Measurements from ENCODE around the gene TJP1. TPM values are rescaled to one million over a fixed set of nuclear protein-coding genes. Genes with fewer than 3 reads are reported as not detected.

TJP1 gene
- total and polyA plus RNA-seq, 2 of the 8 experiments (the other 6 are each of a cell fraction or from before 2014, with no cell fraction given): 46.3 to 138 TPM

- H3K4ac ChIP-seq (replicated peaks; ENCODE audit: insufficient read length, low read depth, low read length): peak overlapping the region; percentile 74
- H2AFZ ChIP-seq (ENCODE audit: low read length): no peak overlapping the region
- CTCF ChIA-PET (ENCODE audit: partially characterized antibody): interaction anchor here (5.4 kb wide), 1 partner anchor 81 kb away, joined by 17 read pairs; no protein-coding TSS in a partner anchor
- no peak overlapping the region for H2AK5ac ChIP-seq (ENCODE audit: low read depth, low read length)
- peaks cover 0 to 4% (median 1%) of the 10 kb centered on the region in 4 experiments; a peak in 2 of 7 replicates for H3K4me1 ChIP-seq (replicated peaks in 1 of 4; ENCODE audit: control insufficient read depth in 3 of 4, insufficient read depth in 4 of 4, low read length in 3 of 4)
- no peak overlapping the region for H3K23ac ChIP-seq (ENCODE audit: insufficient read length)
- no peak overlapping the region for H3K56ac ChIP-seq (replicated peaks; ENCODE audit: insufficient read length, low read depth, low read length)
- no peaks in the 10 kb centered on the region for H3K27me3 ChIP-seq (replicated peaks in 1 of 4; ENCODE audit: control insufficient read depth in 3 of 4, extremely low read depth in 1 of 4, insufficient read depth in 3 of 4, low read length in 3 of 4)
- POLR2A ChIA-PET (ENCODE audit: partially characterized antibody): no interaction called here
- no peak overlapping the region for H2BK15ac ChIP-seq (ENCODE audit: low read length)
- H4K8ac ChIP-seq (ENCODE audit: extremely low read depth, insufficient read depth, low read length): no peak overlapping the region
- H3K4me2 ChIP-seq (ENCODE audit: insufficient read depth in 1 of 2, low read depth in 2 of 2, low read length in 2 of 2): no peak overlapping the region
- TF ChIP-seq CBX8 (IDR thresholded peaks at IDR 0.05; ENCODE audit: borderline replicate concordance, low read depth, low read length): no peak
- TF ChIP-seq SP2 (IDR thresholded peaks at IDR 0.05; ENCODE audit: low read length): no peak
- no peak for TF ChIP-seq SIX5 (IDR thresholded peaks at IDR 0.05; ENCODE audit: low read depth, low read length)
- TF ChIP-seq FOSL1 (IDR thresholded peaks at IDR 0.05; ENCODE audit: insufficient read depth, low read depth, low read length): no peak
- no peak for TF ChIP-seq RBBP5 (IDR thresholded peaks at IDR 0.05; ENCODE audit: borderline replicate concordance, low read depth, low read length)
- TF ChIP-seq PHF8 (conservative IDR thresholded peaks at IDR 0.05; ENCODE audit: low read depth, low read length): no peak
- TF ChIP-seq BCL11A (IDR thresholded peaks at IDR 0.05; ENCODE audit: low read depth in 2 of 2, low read length in 2 of 2): no peak
- TF ChIP-seq POLR2A (IDR thresholded peaks at IDR 0.05; ENCODE audit: control extremely low read depth in 1 of 2, low read depth in 2 of 2, low read length in 2 of 2): no peak
- H3K4me3 ChIP-seq (ENCODE audit: extremely low read depth in 1 of 4, insufficient read depth in 2 of 4, low read depth in 3 of 4, low read length in 4 of 4): no peak overlapping the region
- no peak for FAIRE-seq
- H3K36me3 ChIP-seq (ENCODE audit: control insufficient read depth in 2 of 4, insufficient read depth in 4 of 4, low read length in 3 of 4): no peaks in the 10 kb centered on the region
- H4K91ac ChIP-seq (replicated peaks; ENCODE audit: insufficient read length, low read length): peak overlapping the region; percentile 31
- H2BK20ac ChIP-seq (ENCODE audit: low read length): peak overlapping the region; percentile 82; the same call in 1 of the 2 replicates
- H4K5ac ChIP-seq (ENCODE audit: insufficient read length, low read depth, low read length): no peak overlapping the region
- no peak overlapping the region for H2BK5ac ChIP-seq (ENCODE audit: low read depth, low read length)
- 88% methylated on average over 5 of the region's 5 CpGs; no CpG with 5 or more reads in 1 of the 2 experiments for WGBS, 2 experiments (ENCODE audit: extremely low coverage in 1 of 2, insufficient coverage in 1 of 2, insufficient read length in 1 of 2, insufficient replicate concordance in 2 of 2, low coverage in 1 of 2, low lambda C conversion rate in 2 of 2, missing lambda C conversion rate in 1 of 2)
- peak overlapping the region; percentile 23 for H2BK120ac ChIP-seq (replicated peaks; ENCODE audit: low read depth, low read length)
- no peaks in the 10 kb centered on the region; the same call in 1 of the 2 replicates for H3K23me2 ChIP-seq (ENCODE audit: low read depth, low read length)
- H3K79me1 ChIP-seq (ENCODE audit: low read depth, low read length): no peaks in the 10 kb centered on the region
- no peak overlapping the region for H3K27ac ChIP-seq (ENCODE audit: low read depth, low read length)
- no peak overlapping the region for H3K18ac ChIP-seq (ENCODE audit: extremely low read depth, low read length)
- no peak overlapping the region for H3K14ac ChIP-seq (ENCODE audit: insufficient read length)
- no peak for DNase-seq (ENCODE audit: low read depth in 1 of 2, low spot score in 2 of 2)
- H3K9ac ChIP-seq (replicated peaks in 1 of 4; ENCODE audit: extremely low read depth in 1 of 4, low read depth in 3 of 4, low read length in 3 of 4): no peak overlapping the region
- no peaks in the 10 kb centered on the region for H4K20me1 ChIP-seq (replicated peaks in 1 of 2; ENCODE audit: control insufficient read depth in 1 of 2, insufficient read depth in 2 of 2, low read length in 2 of 2)
- H3K79me2 ChIP-seq (ENCODE audit: control insufficient read depth in 1 of 2, insufficient read depth in 2 of 2, low read length in 2 of 2): no peaks in the 10 kb centered on the region
- peak overlapping the region; percentile 91; the same call in 1 of the 2 replicates for H2BK12ac ChIP-seq (ENCODE audit: low read depth, low read length)
- H3K9me3 ChIP-seq (ENCODE audit: insufficient read depth in 2 of 2, low read depth in 1 of 2, low read length in 1 of 2): peaks cover 2 to 5% of the 10 kb centered on the region in 2 experiments; a peak in 1 of 4 replicates
Observed at GRCh38 chr15:29844290-29844903, 22.1 kb upstream of the TJP1 start.
